Endothelial cell of umbilical vein (primary cell): ENCODE measurements around the gene TMEM182. TPM values are rescaled to one million over a fixed set of nuclear protein-coding genes. Genes with fewer than 3 reads are reported as not detected.

ENCODE experiments used
- BruUV-seq: library from RNA; stranded (reverse); fragments of 400-500 nt; replicated peaks from 2 replicates; lab custom pipeline; 2021; lab: Mats Ljungman, UMichigan
- CTCF ChIA-PET: fragments of 300-600, 350-600 bp; sonication (Branson Sonifier 250); formaldehyde crosslinking; loops from one replicate; lab custom pipeline; 2021; ENCODE audit warnings: antibody characterized with exemption, inconsistent platforms; lab: Charles Lee
- POLR2A ChIA-PET: fragments of 300-600, 350-600 bp; sonication (Branson Sonifier 250); formaldehyde crosslinking; loops from one replicate; lab custom pipeline; 2021; ENCODE audit warnings: antibody characterized with exemption, inconsistent platforms; lab: Charles Lee
- DNase-seq: peaks from one replicate; pipeline ENCODE4 v3.0.0-alpha.2; 2011; ENCODE audit warnings: low read depth, low spot score
- FAIRE-seq: peaks from 2 replicates; lab custom pipeline; 2011; peaks lifted over from hg19 to GRCh38; lab: Jason Lieb, UNC
- H2AFZ ChIP-seq: 2 replicates; pipeline ENCODE4 v1.6.0; 2012; ENCODE audit warnings: low read depth, low read length, control low read depth, inconsistent platforms
- H3K27ac ChIP-seq: 2 replicates; pipeline ENCODE4 v1.5.1; 2011; ENCODE audit warnings: low read depth, mild to moderate bottlenecking, control low read depth, low read length, moderate library complexity; ENCODE audit not compliant: insufficient read depth
- H3K27me3 ChIP-seq, 2 experiments: 2 replicates each; pipeline versions ENCODE4 v1.6.0 to v1.6.1; 2011; ENCODE audit warnings: low read length in 2 of 2, mixed read lengths in 1 of 2; ENCODE audit not compliant: control insufficient read depth in 2 of 2, insufficient read depth in 2 of 2
- H3K36me3 ChIP-seq, 2 experiments: 2 replicates in 1 of 2; 3 replicates in 1 of 2; pipeline ENCODE4 v1.5.1; 2011; ENCODE audit warnings: low read length in 2 of 2, mild to moderate bottlenecking in 1 of 2, moderate library complexity in 1 of 2; ENCODE audit not compliant: control insufficient read depth in 2 of 2, insufficient read depth in 2 of 2; ENCODE audit errors: extremely low read depth in 1 of 2
- H3K4me1 ChIP-seq: 3 replicates; pipeline ENCODE4 v1.5.1; 2011; ENCODE audit warnings: mild to moderate bottlenecking, low read length; ENCODE audit not compliant: control insufficient read depth, insufficient read depth; ENCODE audit errors: extremely low read depth
- H3K4me2 ChIP-seq: 2 replicates; pipeline ENCODE4 v1.6.1; 2011; ENCODE audit warnings: low read length, control low read depth, mixed read lengths; ENCODE audit not compliant: insufficient read depth
- H3K4me3 ChIP-seq, 3 experiments: fragments of 200-600 bp in 1 of 3; sonication (generic), shearing (Covaris generic) in 1 of 3; replicated peaks in 1 of 3; 2 replicates each; pipeline ENCODE4 v1.5.1; 2011 to 2016; ENCODE audit warnings: control low read depth in 3 of 3, low read length in 3 of 3, mild to moderate bottlenecking in 2 of 3, inconsistent platforms in 1 of 3, low read depth in 1 of 3, moderate library complexity in 1 of 3; ENCODE audit not compliant: insufficient read depth in 1 of 3
- H3K79me2 ChIP-seq: 2 replicates; pipeline ENCODE4 v1.6.0; 2012; ENCODE audit warnings: low read length, inconsistent platforms; ENCODE audit not compliant: control insufficient read depth, insufficient read depth
- H3K9ac ChIP-seq: replicated peaks from 2 replicates; pipeline ENCODE3; 2011; ENCODE audit warnings: low read length, control low read depth; ENCODE audit not compliant: insufficient read depth; ENCODE audit errors: extremely low read depth
- H3K9me1 ChIP-seq: replicated peaks from 3 replicates; pipeline ENCODE4 v1.6.0; 2011; ENCODE audit warnings: mild to moderate bottlenecking, low read length; ENCODE audit not compliant: control insufficient read depth, insufficient read depth; ENCODE audit errors: extremely low read depth
- H3K9me3 ChIP-seq: replicated peaks from 2 replicates; pipeline ENCODE4 v1.5.1; 2012; ENCODE audit warnings: low read length, inconsistent platforms; ENCODE audit not compliant: control insufficient read depth, insufficient read depth
- H4K20me1 ChIP-seq: replicated peaks from 2 replicates; pipeline ENCODE3; 2011; ENCODE audit warnings: mild to moderate bottlenecking, low read length; ENCODE audit not compliant: control insufficient read depth, insufficient read depth; ENCODE audit errors: extremely low read depth
- CTCF ChIP-seq, 2 donors: IDR thresholded peaks; 1 replicate in 1 of 2; 2 replicates in 1 of 2; pipeline ENCODE4 v1.5.1; 2011; ENCODE audit warnings: low read length in 2 of 2, mild to moderate bottlenecking in 2 of 2, moderate library complexity in 2 of 2, control low read depth in 1 of 2, inconsistent platforms in 1 of 2, low read depth in 1 of 2; ENCODE audit not compliant: insufficient read depth in 1 of 2; ENCODE audit errors: extremely low read depth in 1 of 2
- EZH2 ChIP-seq: IDR thresholded peaks from 2 replicates; pipeline ENCODE4 v1.6.1; 2012; ENCODE audit warnings: borderline replicate concordance, low read depth, mild to moderate bottlenecking, moderate library complexity, low read length, inconsistent platforms; ENCODE audit not compliant: severe bottlenecking
- FOS ChIP-seq: IDR thresholded peaks from 2 replicates; pipeline ENCODE4 v1.6.1; 2011; ENCODE audit warnings: mild to moderate bottlenecking, low read length, moderate library complexity, borderline replicate concordance; ENCODE audit not compliant: insufficient read depth
- GATA2 ChIP-seq: IDR thresholded peaks from 2 replicates; pipeline ENCODE4 v1.7.0; 2011; ENCODE audit warnings: low read depth, mild to moderate bottlenecking, moderate library complexity, mixed read lengths, low read length; ENCODE audit not compliant: insufficient read length, insufficient read depth
- JUN ChIP-seq: IDR thresholded peaks from 2 replicates; pipeline ENCODE4 v1.6.1; 2011; ENCODE audit warnings: borderline replicate concordance, low read depth; ENCODE audit not compliant: insufficient read length, insufficient read depth
- MYC ChIP-seq: IDR thresholded peaks from one replicate; pipeline ENCODE4 v1.6.1; 2011; ENCODE audit warnings: mild to moderate bottlenecking, low read depth, low read length
- POLR2A ChIP-seq: IDR thresholded peaks from 2 replicates; pipeline ENCODE4 v1.6.1; 2012; ENCODE audit warnings: low read depth, mild to moderate bottlenecking, control low read depth, low read length
- POLR2AphosphoS5 ChIP-seq: IDR thresholded peaks from 2 replicates; pipeline ENCODE4 v1.6.1; 2012; ENCODE audit warnings: low read depth, mild to moderate bottlenecking, control low read depth, low read length, moderate library complexity; ENCODE audit not compliant: insufficient read depth
- dilution Hi-C: fragments of 300-500 bp; cut with MboI; formaldehyde crosslinking; loops from one replicate; pipeline ENCODE4 v1.15.0; 2019; ENCODE audit warnings: low sequenced_read_pairs; ENCODE audit not compliant: extremely low pct_ligation_motif_present
- intact Hi-C: fragments of 100-400 bp; cut with micrococcal nuclease; formaldehyde crosslinking; loops from one replicate; pipeline ENCODE4 v1.10.0; 2022
- polyA plus RNA-seq, 4 experiments: library from polyadenylated mRNA; depleted of rRNA in 3 of 4; stranded (reverse) in 3 of 4; unstranded in 1 of 4; fragments of >200 nt; gene quantifications; 2 replicates each; pipeline versions ENCODE4 v1.2.1 to v1.2.3, GENCODE V29; 2011 to 2012; ENCODE audit warnings: missing spikeins in 1 of 4
- total RNA-seq: library from RNA; stranded (reverse); gene quantifications from 2 replicates; pipeline ENCODE4 v1.2.3, GENCODE V29; 2021
- TF ChIP-seq, protein P1 (sequence below): IDR thresholded peaks from 2 replicates; pipeline ENCODE4 v1.6.1; 2011; ENCODE audit not compliant: insufficient read depth, insufficient read length

TMEM182 gene
- total and polyA plus RNA-seq, 2 donors (not counting 3 experiments of a cell fraction or from before 2014, with no cell fraction given) = 0.69 to 0.95 TPM

- dilution Hi-C loops = no loop called here
- POLR2A ChIA-PET = no interaction called here
- no peaks in the 10 kb centered on the region for H3K9me1 ChIP-seq
- H3K27ac ChIP-seq = no peak overlapping the region
- no peak for DNase-seq
- H4K20me1 ChIP-seq = no peaks in the 10 kb centered on the region
- H2AFZ ChIP-seq = no peak overlapping the region
- no peaks in the 10 kb centered on the region for H3K9me3 ChIP-seq
- H3K4me2 ChIP-seq = no peak overlapping the region
- no peaks in the 10 kb centered on the region for H3K79me2 ChIP-seq
- H3K27me3 ChIP-seq = no peaks in the 10 kb centered on the region
- H3K4me3 ChIP-seq = no peak overlapping the region
- CTCF ChIA-PET = interaction anchor here (4.4 kb wide), 1 partner anchor 16 kb away, joined by 22 read pairs; no protein-coding TSS in a partner anchor
- no peak for FAIRE-seq
- H3K9ac ChIP-seq = no peak overlapping the region
- no peaks in the 10 kb centered on the region for H3K4me1 ChIP-seq
- no peaks in the 10 kb centered on the region for H3K36me3 ChIP-seq
- TF ChIP-seq MYC = no peak
- no peak for TF ChIP-seq CTCF (IDR thresholded peaks at IDR 0.05; ENCODE audit: extremely low read depth in 1 of 2, insufficient read depth in 1 of 2, low read depth in 1 of 2, low read length in 2 of 2)
- TF ChIP-seq POLR2AphosphoS5 = no peak
- no peak for TF ChIP-seq EZH2
- no peak for TF ChIP-seq POLR2A
- TF ChIP-seq GATA2 = no peak
- no peak for TF ChIP-seq FOS
- TF ChIP-seq, protein P1, sequence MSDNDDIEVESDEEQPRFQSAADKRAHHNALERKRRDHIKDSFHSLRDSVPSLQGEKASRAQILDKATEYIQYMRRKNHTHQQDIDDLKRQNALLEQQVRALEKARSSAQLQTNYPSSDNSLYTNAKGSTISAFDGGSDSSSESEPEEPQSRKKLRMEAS = no peak
- no peak for TF ChIP-seq JUN
- intact Hi-C loops = no loop called here
- BruUV-seq = no TSS peak
These were observed 8.7 kb downstream of the TMEM182 start for GRCh38 chr2:102770506-102770905.
